Hepatocyte (in vitro differentiated cells): ENCODE results near the gene WNT3A. TPM values are rescaled to one million over a fixed set of nuclear protein-coding genes. Genes with fewer than 3 reads are reported as not detected.

Experiments
- DNase-seq: peaks from one replicate; pipeline ENCODE4 v3.0.0-alpha.2; 2016; ENCODE audit warnings: low spot score
- H2AFZ ChIP-seq: fragments of 200-600 bp; sonication (generic); 2 replicates; pipeline ENCODE4 v1.6.0; 2016; ENCODE audit warnings: antibody characterized with exemption, mild to moderate bottlenecking
- H3K27ac ChIP-seq: fragments of 200-600 bp; sonication (generic); 2 replicates; pipeline ENCODE4 v1.5.1; 2016; ENCODE audit warnings: mild to moderate bottlenecking
- H3K27me3 ChIP-seq: fragments of 200-600 bp; sonication (generic); 2 replicates; pipeline ENCODE4 v1.6.1; 2016
- H3K36me3 ChIP-seq: fragments of 200-600 bp; sonication (generic); replicated peaks from 2 replicates; pipeline ENCODE4 v1.5.1; 2016; ENCODE audit warnings: low read depth; ENCODE audit not compliant: insufficient read depth
- H3K4me1 ChIP-seq: fragments of 200-600 bp; sonication (generic); 2 replicates; pipeline ENCODE4 v1.5.1; 2016; ENCODE audit warnings: mild to moderate bottlenecking, moderate library complexity; ENCODE audit not compliant: insufficient read depth
- H3K4me2 ChIP-seq: fragments of 200-600 bp; sonication (generic); 2 replicates; pipeline ENCODE4 v1.6.0; 2016
- H3K4me3 ChIP-seq: fragments of 200-600 bp; sonication (generic); 2 replicates; pipeline ENCODE4 v1.5.1; 2016; ENCODE audit warnings: mild to moderate bottlenecking
- H3K79me2 ChIP-seq: fragments of 200-600 bp; sonication (generic); 2 replicates; pipeline ENCODE4 v1.6.0; 2017; ENCODE audit warnings: mild to moderate bottlenecking
- H3K9me2 ChIP-seq: fragments of 200-600 bp; sonication (generic); replicated peaks from 2 replicates; pipeline ENCODE4 v1.6.0; 2017; ENCODE audit warnings: mild to moderate bottlenecking; ENCODE audit not compliant: insufficient read depth
- H3K9me3 ChIP-seq: fragments of 200-600 bp; sonication (generic); 2 replicates; pipeline ENCODE4 v1.5.1; 2016; ENCODE audit warnings: low read depth, mild to moderate bottlenecking
- H4K20me1 ChIP-seq: fragments of 200-600 bp; sonication (generic); 2 replicates; pipeline ENCODE4 v1.6.0; 2016; ENCODE audit warnings: mild to moderate bottlenecking; ENCODE audit not compliant: insufficient read depth, poor library complexity, severe bottlenecking
- EZH2 ChIP-seq: fragments of 200-600 bp; sonication (generic); IDR thresholded peaks from 2 replicates; pipeline ENCODE4 v1.6.1; 2016; ENCODE audit warnings: antibody characterized with exemption, mild to moderate bottlenecking, borderline replicate concordance
- EZH2phosphoT487 ChIP-seq: fragments of 200-600 bp; sonication (generic); IDR thresholded peaks from one replicate; pipeline ENCODE4 v1.6.1; 2018; ENCODE audit warnings: antibody characterized with exemption, mild to moderate bottlenecking, low read depth, moderate library complexity; ENCODE audit not compliant: unreplicated experiment, severe bottlenecking
- WGBS: methylation state at CpG from one replicate; pipeline ENCODE4 v1.1.6; 2016; ENCODE audit warnings: low lambda C conversion rate; ENCODE audit errors: missing lambda C conversion rate; 5-methylcytosine and 5-hydroxymethylcytosine counted together
- polyA plus RNA-seq: library from polyadenylated mRNA; unstranded; fragments of >200 nt; fragmentation: Nextera tagmentation; extraction: Ambion mirVana; gene quantifications from 2 replicates; pipeline ENCODE4 v1.2.1, GENCODE V29; 2016
- total RNA-seq: library from RNA; depleted of rRNA; stranded (reverse); fragments of >200 nt; gene quantifications from 2 replicates; pipeline ENCODE4 v1.2.3, GENCODE V29; 2014
- TF ChIP-seq, protein P1 (sequence below): fragments of 200-600 bp; sonication (generic); IDR thresholded peaks from 2 replicates; pipeline ENCODE4 v1.5.1; 2016; ENCODE audit warnings: antibody characterized with exemption, mild to moderate bottlenecking; ENCODE audit not compliant: poor library complexity

The WNT3A gene
- total and polyA plus RNA-seq, 2 experiments from 2014 or later: 0.03 TPM; not detected in 1

GRCh38 chr1:228066891-228067654 lies 60.3 kb downstream of the WNT3A start:
- Histone ChIP-seq H3K9me2 (no peaks in the 10 kb centered on the region), H3K4me1 (no peaks in the 10 kb centered on the region), H3K9me3 (no peaks in the 10 kb centered on the region), H3K27me3 (peaks cover 22% of the 10 kb centered on the region), H2AFZ (no peak overlapping the region), H3K4me2 (no peak overlapping the region), H3K36me3 (no peaks in the 10 kb centered on the region), H3K79me2 (no peaks in the 10 kb centered on the region), H3K4me3 (no peak overlapping the region), H3K27ac (no peak overlapping the region), H4K20me1 (no peaks in the 10 kb centered on the region)
- no peak for DNase-seq
- WGBS: 71% methylated on average over 10 of the region's 10 CpGs
- TF ChIP-seq EZH2: no peak
- TF ChIP-seq, protein P1, sequence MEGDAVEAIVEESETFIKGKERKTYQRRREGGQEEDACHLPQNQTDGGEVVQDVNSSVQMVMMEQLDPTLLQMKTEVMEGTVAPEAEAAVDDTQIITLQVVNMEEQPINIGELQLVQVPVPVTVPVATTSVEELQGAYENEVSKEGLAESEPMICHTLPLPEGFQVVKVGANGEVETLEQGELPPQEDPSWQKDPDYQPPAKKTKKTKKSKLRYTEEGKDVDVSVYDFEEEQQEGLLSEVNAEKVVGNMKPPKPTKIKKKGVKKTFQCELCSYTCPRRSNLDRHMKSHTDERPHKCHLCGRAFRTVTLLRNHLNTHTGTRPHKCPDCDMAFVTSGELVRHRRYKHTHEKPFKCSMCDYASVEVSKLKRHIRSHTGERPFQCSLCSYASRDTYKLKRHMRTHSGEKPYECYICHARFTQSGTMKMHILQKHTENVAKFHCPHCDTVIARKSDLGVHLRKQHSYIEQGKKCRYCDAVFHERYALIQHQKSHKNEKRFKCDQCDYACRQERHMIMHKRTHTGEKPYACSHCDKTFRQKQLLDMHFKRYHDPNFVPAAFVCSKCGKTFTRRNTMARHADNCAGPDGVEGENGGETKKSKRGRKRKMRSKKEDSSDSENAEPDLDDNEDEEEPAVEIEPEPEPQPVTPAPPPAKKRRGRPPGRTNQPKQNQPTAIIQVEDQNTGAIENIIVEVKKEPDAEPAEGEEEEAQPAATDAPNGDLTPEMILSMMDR: no peak
- TF ChIP-seq EZH2phosphoT487: no peak

DNA sequence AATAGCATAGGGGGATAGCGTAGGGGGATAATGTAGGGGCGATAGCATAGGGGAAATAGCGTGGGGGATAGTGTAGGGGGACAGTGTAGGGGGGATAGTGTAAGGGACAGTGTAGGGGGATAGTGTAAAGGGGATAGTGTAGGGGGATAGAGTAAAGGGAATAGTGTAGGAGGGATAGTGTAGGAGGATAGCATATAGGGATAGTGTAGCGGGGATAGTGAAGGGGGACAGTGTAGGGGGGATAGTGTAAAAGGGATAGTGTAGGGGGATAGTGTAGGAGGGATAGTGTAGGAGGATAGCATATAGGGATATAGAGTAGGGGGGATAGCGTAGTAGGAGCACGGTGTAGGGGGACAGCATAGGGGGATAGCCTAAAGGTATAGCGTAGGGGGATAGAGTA lies 61.6 kb downstream of the WNT3A start:
- no peaks in the 10 kb centered on the region for H3K4me1 ChIP-seq
- peaks cover 22% of the 10 kb centered on the region for H3K27me3 ChIP-seq
- no peak for DNase-seq
- no peaks in the 10 kb centered on the region for H3K36me3 ChIP-seq
- no peak overlapping the region for H2AFZ ChIP-seq
- no peak overlapping the region for H3K4me3 ChIP-seq
- TF ChIP-seq EZH2phosphoT487: no peak
- TF ChIP-seq EZH2: no peak
- TF ChIP-seq, protein P1: no peak
- no peak overlapping the region for H3K4me2 ChIP-seq
- H3K79me2 ChIP-seq: no peaks in the 10 kb centered on the region
- H3K27ac ChIP-seq: no peak overlapping the region
- H3K9me2 ChIP-seq: no peaks in the 10 kb centered on the region
- WGBS: 82% methylated on average over 5 of the region's 7 CpGs
- no peaks in the 10 kb centered on the region for H4K20me1 ChIP-seq
- no peaks in the 10 kb centered on the region for H3K9me3 ChIP-seq

DNA sequence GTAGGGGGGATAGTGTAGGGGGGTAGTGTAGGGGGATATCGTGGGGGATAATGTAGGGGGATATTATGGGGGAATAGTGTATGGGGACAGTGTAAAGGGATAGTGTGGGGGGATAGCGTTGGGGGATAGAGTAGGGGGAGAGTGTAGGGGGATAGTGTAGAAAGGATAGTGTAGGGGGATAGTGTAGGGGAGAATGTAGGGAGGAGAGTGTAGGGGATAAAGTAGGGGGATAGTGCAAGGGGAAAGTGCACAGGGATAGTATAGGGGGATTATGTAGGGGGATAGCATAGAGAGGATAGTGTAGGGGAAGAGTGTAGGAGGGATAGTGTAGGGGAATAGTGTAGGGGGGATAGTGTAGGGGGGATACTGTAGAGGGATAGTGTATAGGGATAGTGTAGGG lies 63.4 kb downstream of the WNT3A start:
- H3K27ac ChIP-seq: no peak overlapping the region
- peaks cover 22% of the 10 kb centered on the region for H3K27me3 ChIP-seq
- H2AFZ ChIP-seq: no peak overlapping the region
- H3K4me3 ChIP-seq: no peak overlapping the region
- H3K4me1 ChIP-seq: no peaks in the 10 kb centered on the region
- H4K20me1 ChIP-seq: no peaks in the 10 kb centered on the region
- no peaks in the 10 kb centered on the region for H3K79me2 ChIP-seq
- DNase-seq: no peak
- no peak for TF ChIP-seq EZH2phosphoT487
- TF ChIP-seq EZH2: no peak
- TF ChIP-seq, protein P1: no peak
- 74% methylated on average over 2 of the region's 2 CpGs for WGBS
- H3K9me2 ChIP-seq: no peaks in the 10 kb centered on the region
- H3K4me2 ChIP-seq: no peak overlapping the region
- H3K36me3 ChIP-seq: no peaks in the 10 kb centered on the region
- no peaks in the 10 kb centered on the region for H3K9me3 ChIP-seq

DNA sequence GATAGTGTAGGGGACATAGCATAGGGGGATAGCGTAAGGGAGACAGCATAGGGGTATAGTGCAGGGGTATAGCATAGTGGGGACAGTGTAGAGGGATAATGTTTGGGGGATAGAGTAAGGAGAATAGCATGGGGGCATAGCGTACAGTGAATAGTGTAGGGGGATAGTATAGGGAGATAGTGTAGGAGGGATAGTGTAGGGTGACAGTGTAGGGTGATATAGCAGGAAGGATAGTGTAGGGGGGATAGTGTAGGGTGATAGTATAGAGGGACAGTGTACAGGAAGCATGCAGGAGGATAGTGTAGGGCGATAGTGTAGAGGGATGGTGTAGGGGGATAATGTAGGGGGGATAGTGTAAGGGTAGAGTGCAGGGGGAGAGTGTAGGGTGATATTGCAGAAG lies 64.1 kb downstream of the WNT3A start:
- Histone ChIP-seq H3K27me3 (peaks cover 22% of the 10 kb centered on the region), H3K9me3 (no peaks in the 10 kb centered on the region), H3K4me1 (no peaks in the 10 kb centered on the region), H3K4me3 (no peak overlapping the region), H3K9me2 (no peaks in the 10 kb centered on the region), H3K36me3 (no peaks in the 10 kb centered on the region), H4K20me1 (no peaks in the 10 kb centered on the region), H2AFZ (no peak overlapping the region), H3K4me2 (no peak overlapping the region), H3K79me2 (no peaks in the 10 kb centered on the region), H3K27ac (no peak overlapping the region)
- no peak for TF ChIP-seq EZH2phosphoT487
- no peak for DNase-seq
- WGBS: 73% methylated on average over 3 of the region's 3 CpGs
